Ovary (tissue), 9 donors: Measurements from ENCODE around the gene ANKMY1. TPM values are rescaled to one million over a fixed set of nuclear protein-coding genes. Genes with fewer than 3 reads are reported as not detected.

ENCODE experiments used
- DNase-seq, 5 donors: peaks; one replicate each; pipeline ENCODE4 v3.0.0-alpha.2; 2019 to 2020
- H3K27ac ChIP-seq, 2 donors: fragments of 200-600 bp; one replicate each; pipeline versions ENCODE4 v1.5.1 to v1.8.0; 2019 to 2022
- H3K27me3 ChIP-seq: fragments of 200-600 bp; one replicate; pipeline ENCODE4 v1.8.0; 2022
- H3K36me3 ChIP-seq: fragments of 200-600 bp; sonication (generic); one replicate; pipeline ENCODE4 v1.5.1; 2019
- H3K4me1 ChIP-seq: one replicate; pipeline ENCODE4 v1.8.1; 2013; ENCODE audit warnings: mild to moderate bottlenecking, moderate library complexity; ENCODE audit not compliant: insufficient read depth
- H3K4me3 ChIP-seq: fragments of 200-600 bp; sonication (generic); one replicate; pipeline ENCODE4 v1.5.1; 2017
- H3K9me3 ChIP-seq, 2 donors: fragments of 200-600 bp in 1 of 2; sonication (generic) in 1 of 2; one replicate each; pipeline versions ENCODE4 v1.5.1 to v1.8.1; 2013 to 2019; ENCODE audit warnings: mild to moderate bottlenecking in 1 of 2, moderate library complexity in 1 of 2
- EP300 ChIP-seq: sonication (generic); formaldehyde crosslinking; IDR thresholded peaks from one replicate; pipeline ENCODE4 v1.6.1; 2017; ENCODE audit warnings: antibody characterized with exemption
- POLR2A ChIP-seq: fragments of 450-650 bp; IDR thresholded peaks from one replicate; pipeline ENCODE4 v1.6.1; 2017; ENCODE audit warnings: antibody characterized with exemption, mild to moderate bottlenecking, moderate library complexity
- whole genome bisulfite sequencing, 3 donors: extraction: QIAGEN DNeasy Blood & Tissue Kit in 1 of 3; methylation state at CpG; one replicate each; pipeline versions ENCODE4 v1.1.5 to v1.1.7; 2013 to 2017; 5-methylcytosine and 5-hydroxymethylcytosine counted together
- intact Hi-C, 4 donors: fragments of 100-400 bp; cut with DNase I; formaldehyde crosslinking; loops; one replicate each; pipeline versions ENCODE4 v1.11.0 to v1.15.1; 2022 to 2023
- polyA plus RNA-seq, 2 donors: library from polyadenylated mRNA; stranded (reverse); fragments of 200-250 nt in 1 of 2; fragments of 350-450 nt in 1 of 2; fragmentation: Illumina TruSeq in 1 of 2; extraction: RNeasy Lipid Tissue Mini Kit (QIAGEN cat#74804) in 1 of 2; gene quantifications; one replicate each; pipeline ENCODE4 v1.2.3, GENCODE V29; 2013 to 2014
- total RNA-seq, 7 donors: library from RNA; depleted of rRNA in 2 of 7; stranded (reverse); fragments of >200 nt in 2 of 7; fragmentation: NEBNext Ultra II Directional in 3 of 7; extraction: Animal tissue kit (Norgen Biotek cat#: 25700) in 3 of 7; gene quantifications; one replicate each; pipeline versions ENCODE4 v1.1.0 to v1.2.4, GENCODE V29; 2016 to 2023
- TF ChIP-seq, protein P1 (sequence below), 3 donors: fragments of 450-650 bp in 2 of 3; fragments of 200-600 bp in 1 of 3; IDR thresholded peaks; one replicate each; pipeline versions ENCODE4 v1.5.1 to v1.8.0; 2016 to 2022; ENCODE audit warnings: antibody characterized with exemption in 3 of 3, mild to moderate bottlenecking in 1 of 3
- donor health status: DM: no; HTN: no; CAD: no; lungs with moderate emphysema.
- donor health status: DM: no; HTN: no; CAD: no.
- donor health status: Bipolar disorder and iron deficiency.
- donor health status: DM: yes; HTN: yes; CAD: no.
- donor health status: DM: no; HTN: no; CAD: no.
- donor health status: DM: yes; HTN: yes; CAD: no.

ANKMY1 gene
- total and polyA plus RNA-seq, 9 donors = 11.5 to 24.2 (median 19.0) TPM

DNA sequence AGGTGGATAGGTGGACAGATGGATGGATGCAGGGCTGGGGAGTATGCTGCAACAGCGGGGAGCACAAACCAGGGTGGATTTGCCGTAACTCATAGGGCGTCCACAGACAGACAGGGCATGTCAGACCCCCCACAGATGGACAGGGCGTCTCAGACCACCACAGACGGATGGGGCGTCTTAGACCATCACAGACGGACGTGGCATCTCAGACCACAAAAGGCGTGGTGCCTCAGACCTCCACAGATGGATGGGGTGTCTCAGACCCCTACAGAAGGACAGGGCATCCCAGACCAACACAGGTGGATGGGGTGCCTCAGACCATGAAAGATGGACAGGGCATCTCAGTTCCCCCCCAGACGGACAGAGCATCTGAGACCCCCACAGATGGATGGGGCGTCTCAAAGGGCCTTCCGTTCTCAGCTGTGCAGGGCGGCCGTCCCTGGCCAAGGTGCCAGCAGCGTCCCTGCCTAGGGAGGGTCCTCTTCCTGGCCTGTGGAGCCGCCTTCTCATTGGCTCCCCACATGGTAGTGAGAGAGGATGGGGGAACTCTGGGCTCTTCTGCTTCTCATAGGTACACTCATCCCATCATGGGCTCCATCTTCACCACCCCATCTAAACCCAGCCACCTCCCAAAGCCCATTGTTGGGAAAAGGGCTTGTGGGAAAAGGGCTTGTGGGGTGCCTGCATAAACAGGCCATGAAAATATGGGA lies 2.1 kb downstream of the ANKMY1 start:
- WGBS, 3 donors = 93 to 95% (median 95%) methylated on average over 16 of the region's 16 CpGs
- Histone ChIP-seq H3K4me3 (no peak overlapping the region), H3K36me3 (no peaks in the 10 kb centered on the region), H3K27ac (no peak overlapping the region), H3K4me1 (peaks cover 23% of the 10 kb centered on the region), H3K9me3 (no peaks in the 10 kb centered on the region), H3K27me3 (no peaks in the 10 kb centered on the region)
- intact Hi-C loops = no loop called here
- TF ChIP-seq, protein P1, sequence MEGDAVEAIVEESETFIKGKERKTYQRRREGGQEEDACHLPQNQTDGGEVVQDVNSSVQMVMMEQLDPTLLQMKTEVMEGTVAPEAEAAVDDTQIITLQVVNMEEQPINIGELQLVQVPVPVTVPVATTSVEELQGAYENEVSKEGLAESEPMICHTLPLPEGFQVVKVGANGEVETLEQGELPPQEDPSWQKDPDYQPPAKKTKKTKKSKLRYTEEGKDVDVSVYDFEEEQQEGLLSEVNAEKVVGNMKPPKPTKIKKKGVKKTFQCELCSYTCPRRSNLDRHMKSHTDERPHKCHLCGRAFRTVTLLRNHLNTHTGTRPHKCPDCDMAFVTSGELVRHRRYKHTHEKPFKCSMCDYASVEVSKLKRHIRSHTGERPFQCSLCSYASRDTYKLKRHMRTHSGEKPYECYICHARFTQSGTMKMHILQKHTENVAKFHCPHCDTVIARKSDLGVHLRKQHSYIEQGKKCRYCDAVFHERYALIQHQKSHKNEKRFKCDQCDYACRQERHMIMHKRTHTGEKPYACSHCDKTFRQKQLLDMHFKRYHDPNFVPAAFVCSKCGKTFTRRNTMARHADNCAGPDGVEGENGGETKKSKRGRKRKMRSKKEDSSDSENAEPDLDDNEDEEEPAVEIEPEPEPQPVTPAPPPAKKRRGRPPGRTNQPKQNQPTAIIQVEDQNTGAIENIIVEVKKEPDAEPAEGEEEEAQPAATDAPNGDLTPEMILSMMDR (IDR thresholded peaks at IDR 0.05) = no peak
- TF ChIP-seq EP300 = no peak
- TF ChIP-seq POLR2A = no peak
- peak in 2 of 5 donors; percentile 17 to 27 for DNase-seq

DNA sequence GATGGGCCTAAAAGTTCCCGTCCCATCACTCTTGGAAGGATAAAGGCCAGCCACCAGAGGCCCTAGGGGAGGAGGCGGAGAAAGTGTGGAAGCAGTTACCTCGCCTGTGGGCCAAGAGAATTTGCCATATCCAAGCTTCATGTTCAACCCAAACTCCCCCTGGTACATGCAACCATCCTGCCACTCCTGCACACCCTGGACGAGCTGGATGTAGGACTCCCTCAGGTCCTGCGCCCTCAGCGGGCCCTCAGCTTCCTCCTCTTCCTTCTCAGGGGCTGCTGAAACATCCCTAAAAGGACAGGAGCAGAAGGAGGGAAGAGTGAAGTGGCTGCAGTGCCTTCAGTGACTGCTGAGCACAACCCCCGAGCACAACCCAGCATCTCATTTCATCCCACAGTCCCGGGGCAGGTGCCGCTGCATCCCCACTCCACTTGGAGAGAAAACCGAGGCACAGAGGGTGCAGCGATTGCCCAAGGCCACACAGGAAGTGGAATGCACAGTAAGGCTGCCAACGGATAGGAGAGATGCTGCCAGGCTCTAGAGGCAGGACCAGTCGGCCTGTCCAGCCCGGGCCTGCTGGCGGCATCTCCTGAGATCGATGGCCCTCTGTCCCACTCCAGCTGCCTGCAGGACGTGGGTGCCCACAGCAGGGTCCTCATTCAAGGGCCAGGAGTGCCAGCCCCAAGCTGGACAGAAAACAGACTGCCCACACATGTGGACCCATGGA lies 2.9 kb downstream of the ANKMY1 start:
- Histone ChIP-seq H3K4me1 (peaks cover 23% of the 10 kb centered on the region), H3K27ac (no peak overlapping the region), H3K9me3 (no peaks in the 10 kb centered on the region), H3K36me3 (no peaks in the 10 kb centered on the region), H3K4me3 (no peak overlapping the region), H3K27me3 (no peaks in the 10 kb centered on the region)
- 91 to 96% (median 93%) methylated on average over 16 to 17 of the region's 17 CpGs for WGBS, 3 donors
- no peak for DNase-seq
- intact Hi-C loops = no loop called here
- TF ChIP-seq, protein P1 (IDR thresholded peaks at IDR 0.05) = no peak
- no peak for TF ChIP-seq POLR2A
- no peak for TF ChIP-seq EP300

DNA sequence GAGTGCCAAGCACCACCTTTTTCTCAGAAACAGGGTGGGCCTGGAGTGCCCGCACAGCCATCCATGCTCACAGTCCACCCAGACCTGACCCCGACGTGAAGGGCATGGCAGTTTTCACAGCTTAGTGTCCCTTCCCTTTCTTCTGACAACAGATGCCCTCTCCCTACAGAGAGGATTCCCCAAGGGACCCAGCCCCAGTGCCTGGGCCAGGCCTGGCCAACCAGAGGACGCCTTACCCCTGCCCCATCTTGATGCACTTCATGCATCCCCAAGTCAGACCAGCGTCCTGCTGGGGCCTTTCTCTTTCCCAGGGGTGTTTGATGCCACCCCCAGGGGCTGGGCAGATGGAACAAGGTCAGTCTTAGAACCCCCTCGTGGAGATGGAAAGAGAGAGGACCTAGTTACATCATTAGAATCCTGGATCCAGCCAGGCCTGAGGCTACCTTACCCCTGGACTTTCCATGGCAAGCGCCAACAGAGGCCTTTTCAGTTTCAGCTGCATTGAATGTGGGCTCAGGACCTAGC lies 3.8 kb downstream of the ANKMY1 start:
- no peak for DNase-seq
- Histone ChIP-seq H3K27ac (no peak overlapping the region), H3K4me1 (peaks cover 20% of the 10 kb centered on the region), H3K27me3 (no peaks in the 10 kb centered on the region), H3K36me3 (no peaks in the 10 kb centered on the region), H3K9me3 (no peaks in the 10 kb centered on the region), H3K4me3 (no peak overlapping the region)
- TF ChIP-seq, protein P1 (IDR thresholded peaks at IDR 0.05) = no peak
- no peak for TF ChIP-seq POLR2A
- no peak for TF ChIP-seq EP300
- WGBS, 3 donors = 91 to 93% (median 92%) methylated on average over 7 of the region's 7 CpGs
- intact Hi-C loops = no loop called here

DNA sequence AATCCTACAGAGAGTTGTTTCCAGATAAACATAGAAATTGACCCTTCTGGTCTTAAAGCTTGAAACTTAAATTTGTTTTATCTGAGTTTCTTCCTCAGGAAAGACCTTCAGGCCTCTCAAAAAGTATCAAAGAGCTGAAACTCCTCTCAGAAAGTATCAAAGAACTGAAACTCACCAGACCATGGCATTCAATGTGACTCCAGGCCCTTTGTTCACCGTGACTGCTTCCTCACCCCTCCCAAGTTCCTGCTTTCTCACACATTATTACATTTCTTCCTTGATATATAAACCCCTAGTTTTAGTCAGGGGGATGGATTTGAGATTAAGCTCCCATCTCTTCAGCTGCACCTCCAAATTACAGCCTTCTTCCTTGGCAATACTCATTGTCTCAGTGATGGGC lies 6.0 kb downstream of the ANKMY1 start:
- no peak overlapping the region for H3K4me3 ChIP-seq
- intact Hi-C loops = no loop called here
- H3K27me3 ChIP-seq = no peaks in the 10 kb centered on the region

More for the DNA sequence above, 6.0 kb downstream of the ANKMY1 start:
- DNase-seq = no peak
- TF ChIP-seq POLR2A = no peak
- TF ChIP-seq, protein P1 (IDR thresholded peaks at IDR 0.05) = no peak
- no peaks in the 10 kb centered on the region for H3K9me3 ChIP-seq
- no peaks in the 10 kb centered on the region for H3K36me3 ChIP-seq
- no peak overlapping the region for H3K27ac ChIP-seq
- H3K4me1 ChIP-seq = peaks cover 6% of the 10 kb centered on the region
- WGBS, 3 donors = 44 to 53% (median 46%) methylated on average over 1 of the region's 1 CpG
